GM23248 (cell line): ENCODE data around the gene CYP11A1.

ENCODE experiments used
- EZH2 ChIP-seq: fragments of 200-600 bp; sonication (generic); IDR thresholded peaks from 2 replicates; pipeline ENCODE4 v1.6.1; 2018; ENCODE audit warnings: antibody characterized with exemption, mild to moderate bottlenecking; ENCODE audit not compliant: insufficient read depth, poor library complexity, severe bottlenecking
- EZH2phosphoT487 ChIP-seq: fragments of 200-600 bp; sonication (generic); IDR thresholded peaks from 2 replicates; pipeline ENCODE4 v1.6.1; 2018; ENCODE audit warnings: antibody characterized with exemption, moderate library complexity, mild to moderate bottlenecking, low read depth; ENCODE audit not compliant: insufficient read depth

DNA sequence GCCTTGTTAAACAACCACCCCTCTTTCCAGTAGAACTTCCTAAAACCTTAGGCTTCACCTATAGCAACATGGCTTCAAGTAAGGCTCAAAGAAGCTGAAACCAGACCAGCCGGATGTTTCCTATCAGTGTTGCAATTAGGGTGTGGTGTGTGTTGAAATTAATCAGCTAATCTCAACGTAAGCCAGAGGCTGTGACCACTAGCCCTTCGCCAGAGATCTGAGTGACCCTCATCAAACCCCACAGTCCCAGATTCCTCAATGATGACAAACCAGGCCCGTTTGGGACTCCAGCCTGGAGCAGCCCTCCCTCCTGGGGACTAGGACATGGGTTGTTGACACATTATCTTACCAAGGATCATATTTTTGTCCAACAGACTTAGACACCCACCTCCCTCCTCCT, 27.3 kb downstream of the CYP11A1 start:
- TF ChIP-seq EZH2 (no peak), EZH2phosphoT487 (no peak)
